K562 (cell line): ENCODE measurements around the gene PGD. TPM values are rescaled to one million over a fixed set of nuclear protein-coding genes. Genes with fewer than 3 reads are reported as not detected.

Source experiments
- NCOR1 ChIP-seq: fragments of 450-650 bp; IDR thresholded peaks from 2 replicates; pipeline ENCODE4 v1.6.1; 2016; ENCODE audit warnings: mild to moderate bottlenecking, moderate library complexity
- NFIC ChIP-seq: fragments of 450-650 bp; IDR thresholded peaks from 2 replicates; pipeline ENCODE4 v1.6.1; 2017; ENCODE audit warnings: mild to moderate bottlenecking, inconsistent platforms
- PTRF ChIP-seq: fragments of 450-650 bp; IDR thresholded peaks from 2 replicates; pipeline ENCODE4 v1.6.1; 2016; ENCODE audit warnings: mild to moderate bottlenecking, missing genetic modification characterization, missing compliant biosample characterization
- SMAD4 ChIP-seq: fragments of 250-450 bp; sonication (Bioruptor Pico); conservative IDR thresholded peaks from 2 replicates; pipeline ENCODE4 v1.8.0; 2021; ENCODE audit warnings: inconsistent platforms, mild to moderate bottlenecking, moderate library complexity
- TCF3 ChIP-seq: sonication (generic); formaldehyde crosslinking; IDR thresholded peaks from 2 replicates; pipeline ENCODE4 v1.4.0; 2020; ENCODE audit warnings: mild to moderate bottlenecking, missing genetic modification reagents
- ZBTB40 ChIP-seq, 2 experiments: fragments of 450-650 bp in 1 of 2; sonication (generic) in 1 of 2; formaldehyde crosslinking in 1 of 2; IDR thresholded peaks; 2 replicates each; pipeline versions ENCODE4 v1.7.1 to v1.9.0; 2016 to 2022; ENCODE audit warnings: inconsistent platforms in 1 of 2, mild to moderate bottlenecking in 1 of 2, missing genetic modification reagents in 1 of 2
- polyA plus RNA-seq, 8 experiments: library from polyadenylated mRNA; depleted of rRNA in 4 of 8; stranded (reverse) in 5 of 8; unstranded in 3 of 8; fragments of >200 nt; fragmentation: Nextera tagmentation in 2 of 8; fragmentation: Illumina TruSeq in 1 of 8; extraction: Ambion mirVana in 2 of 8; extraction: Trizol in 1 of 8; gene quantifications; 2 replicates each; pipeline versions ENCODE4 v1.2.1 to v1.2.3, GENCODE V29; 2011 to 2014; ENCODE audit warnings: inconsistent platforms in 1 of 8, missing spikeins in 1 of 8
- total RNA-seq, 7 experiments: library from RNA; depleted of rRNA in 6 of 7; stranded (reverse); fragments of >200 nt in 6 of 7; fragmentation: Illumina TruSeq in 2 of 7; extraction: Trizol in 2 of 7; gene quantifications; 2 replicates each; pipeline versions ENCODE4 v1.2.1 to v1.2.3, GENCODE V29; 2011 to 2021; ENCODE audit warnings: low replicate concordance in 1 of 7
- TF ChIP-seq, protein P1 (sequence below): fragments of 450-650 bp; IDR thresholded peaks from 2 replicates; pipeline ENCODE4 v1.6.1; 2016; ENCODE audit warnings: mild to moderate bottlenecking, moderate library complexity

The PGD gene
- total and polyA plus RNA-seq, 9 of the 15 experiments (the other 6 are each of a cell fraction or from before 2014, with no cell fraction given) = 177 to 542 (median 270) TPM

GRCh38 chr1:10459184-10459583, 60.3 kb downstream of the PGD start (continued):
- TF ChIP-seq ZBTB40 (IDR thresholded peaks at IDR 0.05) (peak; percentile 16; the same call in 1 of the 2 replicates), ZBTB40 (CRISPR knock-in tag; IDR thresholded peaks at IDR 0.05) (no peak), TCF3 (CRISPR knock-in tag) (peak; percentile 72), NCOR1 (peak; percentile 71), PTRF (tag) (no peak), SMAD4 (CRISPR knock-in tag) (0 out of 2 replicates have a peak, but pooled peaks have one; percentile 67), NFIC (peak; percentile 36; the same call in 1 of the 2 replicates)
- TF ChIP-seq, protein P1, sequence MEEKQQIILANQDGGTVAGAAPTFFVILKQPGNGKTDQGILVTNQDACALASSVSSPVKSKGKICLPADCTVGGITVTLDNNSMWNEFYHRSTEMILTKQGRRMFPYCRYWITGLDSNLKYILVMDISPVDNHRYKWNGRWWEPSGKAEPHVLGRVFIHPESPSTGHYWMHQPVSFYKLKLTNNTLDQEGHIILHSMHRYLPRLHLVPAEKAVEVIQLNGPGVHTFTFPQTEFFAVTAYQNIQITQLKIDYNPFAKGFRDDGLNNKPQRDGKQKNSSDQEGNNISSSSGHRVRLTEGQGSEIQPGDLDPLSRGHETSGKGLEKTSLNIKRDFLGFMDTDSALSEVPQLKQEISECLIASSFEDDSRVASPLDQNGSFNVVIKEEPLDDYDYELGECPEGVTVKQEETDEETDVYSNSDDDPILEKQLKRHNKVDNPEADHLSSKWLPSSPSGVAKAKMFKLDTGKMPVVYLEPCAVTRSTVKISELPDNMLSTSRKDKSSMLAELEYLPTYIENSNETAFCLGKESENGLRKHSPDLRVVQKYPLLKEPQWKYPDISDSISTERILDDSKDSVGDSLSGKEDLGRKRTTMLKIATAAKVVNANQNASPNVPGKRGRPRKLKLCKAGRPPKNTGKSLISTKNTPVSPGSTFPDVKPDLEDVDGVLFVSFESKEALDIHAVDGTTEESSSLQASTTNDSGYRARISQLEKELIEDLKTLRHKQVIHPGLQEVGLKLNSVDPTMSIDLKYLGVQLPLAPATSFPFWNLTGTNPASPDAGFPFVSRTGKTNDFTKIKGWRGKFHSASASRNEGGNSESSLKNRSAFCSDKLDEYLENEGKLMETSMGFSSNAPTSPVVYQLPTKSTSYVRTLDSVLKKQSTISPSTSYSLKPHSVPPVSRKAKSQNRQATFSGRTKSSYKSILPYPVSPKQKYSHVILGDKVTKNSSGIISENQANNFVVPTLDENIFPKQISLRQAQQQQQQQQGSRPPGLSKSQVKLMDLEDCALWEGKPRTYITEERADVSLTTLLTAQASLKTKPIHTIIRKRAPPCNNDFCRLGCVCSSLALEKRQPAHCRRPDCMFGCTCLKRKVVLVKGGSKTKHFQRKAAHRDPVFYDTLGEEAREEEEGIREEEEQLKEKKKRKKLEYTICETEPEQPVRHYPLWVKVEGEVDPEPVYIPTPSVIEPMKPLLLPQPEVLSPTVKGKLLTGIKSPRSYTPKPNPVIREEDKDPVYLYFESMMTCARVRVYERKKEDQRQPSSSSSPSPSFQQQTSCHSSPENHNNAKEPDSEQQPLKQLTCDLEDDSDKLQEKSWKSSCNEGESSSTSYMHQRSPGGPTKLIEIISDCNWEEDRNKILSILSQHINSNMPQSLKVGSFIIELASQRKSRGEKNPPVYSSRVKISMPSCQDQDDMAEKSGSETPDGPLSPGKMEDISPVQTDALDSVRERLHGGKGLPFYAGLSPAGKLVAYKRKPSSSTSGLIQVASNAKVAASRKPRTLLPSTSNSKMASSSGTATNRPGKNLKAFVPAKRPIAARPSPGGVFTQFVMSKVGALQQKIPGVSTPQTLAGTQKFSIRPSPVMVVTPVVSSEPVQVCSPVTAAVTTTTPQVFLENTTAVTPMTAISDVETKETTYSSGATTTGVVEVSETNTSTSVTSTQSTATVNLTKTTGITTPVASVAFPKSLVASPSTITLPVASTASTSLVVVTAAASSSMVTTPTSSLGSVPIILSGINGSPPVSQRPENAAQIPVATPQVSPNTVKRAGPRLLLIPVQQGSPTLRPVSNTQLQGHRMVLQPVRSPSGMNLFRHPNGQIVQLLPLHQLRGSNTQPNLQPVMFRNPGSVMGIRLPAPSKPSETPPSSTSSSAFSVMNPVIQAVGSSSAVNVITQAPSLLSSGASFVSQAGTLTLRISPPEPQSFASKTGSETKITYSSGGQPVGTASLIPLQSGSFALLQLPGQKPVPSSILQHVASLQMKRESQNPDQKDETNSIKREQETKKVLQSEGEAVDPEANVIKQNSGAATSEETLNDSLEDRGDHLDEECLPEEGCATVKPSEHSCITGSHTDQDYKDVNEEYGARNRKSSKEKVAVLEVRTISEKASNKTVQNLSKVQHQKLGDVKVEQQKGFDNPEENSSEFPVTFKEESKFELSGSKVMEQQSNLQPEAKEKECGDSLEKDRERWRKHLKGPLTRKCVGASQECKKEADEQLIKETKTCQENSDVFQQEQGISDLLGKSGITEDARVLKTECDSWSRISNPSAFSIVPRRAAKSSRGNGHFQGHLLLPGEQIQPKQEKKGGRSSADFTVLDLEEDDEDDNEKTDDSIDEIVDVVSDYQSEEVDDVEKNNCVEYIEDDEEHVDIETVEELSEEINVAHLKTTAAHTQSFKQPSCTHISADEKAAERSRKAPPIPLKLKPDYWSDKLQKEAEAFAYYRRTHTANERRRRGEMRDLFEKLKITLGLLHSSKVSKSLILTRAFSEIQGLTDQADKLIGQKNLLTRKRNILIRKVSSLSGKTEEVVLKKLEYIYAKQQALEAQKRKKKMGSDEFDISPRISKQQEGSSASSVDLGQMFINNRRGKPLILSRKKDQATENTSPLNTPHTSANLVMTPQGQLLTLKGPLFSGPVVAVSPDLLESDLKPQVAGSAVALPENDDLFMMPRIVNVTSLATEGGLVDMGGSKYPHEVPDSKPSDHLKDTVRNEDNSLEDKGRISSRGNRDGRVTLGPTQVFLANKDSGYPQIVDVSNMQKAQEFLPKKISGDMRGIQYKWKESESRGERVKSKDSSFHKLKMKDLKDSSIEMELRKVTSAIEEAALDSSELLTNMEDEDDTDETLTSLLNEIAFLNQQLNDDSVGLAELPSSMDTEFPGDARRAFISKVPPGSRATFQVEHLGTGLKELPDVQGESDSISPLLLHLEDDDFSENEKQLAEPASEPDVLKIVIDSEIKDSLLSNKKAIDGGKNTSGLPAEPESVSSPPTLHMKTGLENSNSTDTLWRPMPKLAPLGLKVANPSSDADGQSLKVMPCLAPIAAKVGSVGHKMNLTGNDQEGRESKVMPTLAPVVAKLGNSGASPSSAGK = peak; percentile 87
